ENCODE data around the gene NALCN.
"Not testable (repeated sequence)": the region's sequence is repeated elsewhere in the genome, so short reads cannot be mapped to it uniquely, and the experiment has no call there.

NALCN gene

GRCh38 chr13:101331731-101332130 lies 84.6 kb downstream of the NALCN start:
- no peak for DNase-seq

DNA sequence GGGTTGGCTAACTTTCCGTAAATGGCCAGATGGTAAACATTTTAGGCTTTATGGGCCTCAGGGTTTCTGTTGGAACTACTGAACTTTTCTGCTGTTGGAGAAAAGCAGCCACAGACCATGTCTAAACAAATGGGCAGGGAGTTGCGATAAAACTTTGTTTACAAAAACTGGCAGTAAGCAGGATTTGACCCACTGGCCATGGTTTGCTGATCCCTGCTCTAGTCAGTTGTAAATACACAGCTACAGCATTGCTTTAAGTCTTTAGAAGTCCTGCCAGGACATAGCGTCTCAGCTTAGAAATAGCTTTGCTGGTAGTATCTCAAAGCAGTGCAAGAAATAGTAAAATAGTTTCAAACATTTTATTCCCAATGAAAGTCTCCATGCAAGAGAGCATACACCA lies 88.4 kb downstream of the NALCN start:
- no peak for DNase-seq

DNA sequence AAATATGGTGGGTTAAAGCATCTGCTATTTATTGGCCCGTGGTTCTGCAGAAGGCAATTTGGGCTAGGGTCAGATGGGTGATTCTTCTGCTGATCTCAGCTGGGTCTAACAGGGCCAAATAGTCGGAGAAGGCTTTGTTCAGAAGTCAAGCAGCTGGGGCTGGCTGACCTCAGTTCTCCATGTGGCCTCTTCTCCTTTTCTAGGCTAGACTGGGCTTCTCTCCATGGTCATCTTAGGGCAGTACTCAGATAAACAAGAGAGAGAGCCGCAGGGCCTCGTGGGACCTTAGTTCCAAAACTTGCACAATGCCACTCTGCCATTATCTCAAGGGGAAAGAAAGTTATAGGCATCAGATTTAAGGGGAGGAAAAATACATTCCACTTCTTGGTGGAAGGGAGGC lies 89.6 kb downstream of the NALCN start:
- DNase-seq = no peak

DNA sequence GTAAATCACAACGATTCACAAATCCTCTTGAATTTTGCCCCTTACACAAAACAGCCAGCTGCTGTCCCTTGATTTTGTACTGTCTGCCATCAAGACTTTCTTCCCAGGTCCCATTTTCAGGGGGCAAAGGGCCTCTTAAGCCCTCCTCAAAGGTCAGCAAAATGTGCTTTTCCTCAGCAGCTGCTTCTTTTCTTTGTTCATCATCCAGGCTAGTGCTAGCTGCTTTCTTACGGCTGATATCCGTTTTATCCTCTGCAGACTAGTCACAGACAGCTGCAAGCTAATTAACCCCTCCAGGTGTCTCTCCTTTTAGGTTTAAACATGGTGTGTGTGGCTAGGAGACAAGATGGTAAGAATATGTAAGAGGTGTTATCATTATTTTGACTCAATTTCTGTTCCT lies 90.9 kb downstream of the NALCN start:
- no peak for DNase-seq

DNA sequence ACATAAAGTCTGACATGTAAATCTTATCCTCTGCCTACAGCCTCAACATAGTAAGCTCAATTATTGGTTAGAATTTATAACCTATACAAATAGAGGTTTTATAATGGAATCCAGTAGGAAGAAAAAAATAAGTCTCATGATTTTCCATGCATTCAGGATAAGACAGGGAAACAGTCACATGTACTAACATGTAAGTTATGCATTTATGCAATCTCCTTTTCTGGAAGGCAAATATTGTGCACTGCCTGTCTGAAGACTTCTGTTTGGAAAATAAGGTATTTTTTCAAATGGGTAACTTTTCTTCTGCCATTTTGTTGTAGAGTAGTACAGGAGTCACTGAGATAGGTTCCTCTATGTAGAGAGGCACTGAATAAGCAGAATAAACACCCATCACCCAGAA lies 92.7 kb downstream of the NALCN start:
- DNase-seq = no peak

DNA sequence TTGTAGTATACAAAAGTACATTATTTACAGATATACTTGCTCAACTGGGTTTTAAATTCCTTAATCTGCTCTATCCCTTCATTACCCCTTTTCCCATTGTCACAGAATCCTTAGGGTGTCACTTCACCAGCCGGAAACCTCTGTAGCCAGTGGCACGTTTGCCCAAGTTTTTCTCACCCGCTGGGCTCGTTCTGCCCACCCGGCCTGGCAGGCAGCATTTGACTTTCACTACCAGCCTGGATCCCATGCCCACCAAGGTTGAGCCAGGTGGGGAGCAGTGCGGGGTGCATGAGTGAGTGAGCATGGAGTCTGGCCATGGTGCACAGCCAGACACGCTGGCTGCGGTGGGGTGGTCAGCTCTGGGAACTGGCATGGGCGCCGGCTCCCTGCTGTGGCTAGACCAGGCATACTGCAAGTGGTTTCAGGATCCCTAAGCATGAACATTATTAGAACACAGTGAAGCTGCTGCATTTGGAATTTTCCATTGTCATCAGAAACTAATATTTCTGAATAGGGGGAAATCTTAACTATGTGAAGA lies 98.3 kb downstream of the NALCN start:
- DNase-seq = no peak

- DNase-seq = not testable (repeated sequence)
Observed at GRCh38 chr13:101313479-101313878, 102.8 kb downstream of the NALCN start.

DNA sequence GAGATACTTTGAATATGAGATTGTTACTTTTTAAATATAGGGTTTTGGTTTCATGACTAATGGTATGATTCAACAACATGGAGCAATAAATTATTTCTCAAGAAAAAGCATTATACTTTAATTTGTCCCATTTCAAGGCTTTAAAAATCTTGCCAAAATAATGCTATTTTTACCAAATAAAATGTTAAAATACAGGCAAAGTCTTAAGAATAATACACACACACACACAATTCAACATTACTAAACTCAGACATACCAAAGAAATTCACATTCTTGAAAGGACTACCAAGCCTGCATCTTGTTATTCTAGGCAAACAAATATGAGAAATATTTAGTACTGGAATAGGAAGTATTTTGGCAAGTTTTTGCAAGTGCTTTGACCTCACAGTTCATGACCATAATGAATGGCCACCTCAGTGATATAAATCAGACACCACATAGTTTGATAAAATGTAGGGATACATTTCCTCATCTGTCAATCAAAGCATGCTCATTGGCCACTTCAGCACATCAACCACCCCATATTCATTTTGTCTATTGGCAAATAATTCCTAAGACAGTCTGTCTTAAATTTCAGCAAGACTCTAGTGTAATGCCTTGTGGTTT lies 107.2 kb downstream of the NALCN start:
- no peak for DNase-seq

GRCh38 chr13:101308247-101309013 lies 107.9 kb downstream of the NALCN start:
- no peak for DNase-seq

GRCh38 chr13:101307181-101307701 lies 109.1 kb downstream of the NALCN start:
- no peak for DNase-seq

GRCh38 chr13:101306773-101307172 lies 109.5 kb downstream of the NALCN start:
- no peak for DNase-seq

- no peak for DNase-seq
Observed at GRCh38 chr13:101305981-101306411, 110.3 kb downstream of the NALCN start.

DNA sequence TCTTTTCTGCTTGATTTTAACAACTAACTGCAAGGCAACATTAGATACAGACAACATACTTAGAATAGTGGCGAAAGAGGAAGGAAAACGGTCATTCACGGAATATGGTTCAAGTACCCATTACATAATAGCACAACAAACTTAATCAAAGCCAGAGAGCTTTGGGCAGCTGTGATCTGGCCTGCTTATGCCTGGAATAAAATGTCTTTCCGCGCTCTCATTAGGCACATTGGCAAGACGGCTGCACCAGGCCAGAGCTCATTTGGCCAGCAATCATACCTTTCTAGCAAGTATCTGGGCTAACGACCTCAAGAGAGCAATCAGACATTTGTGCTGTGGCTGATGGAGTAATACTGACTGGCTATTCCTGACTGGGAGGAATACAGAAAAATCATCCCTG lies 112.8 kb downstream of the NALCN start:
- no peak for DNase-seq

- no peak for DNase-seq
Observed at GRCh38 chr13:101301053-101301452, 115.3 kb downstream of the NALCN start.

DNA sequence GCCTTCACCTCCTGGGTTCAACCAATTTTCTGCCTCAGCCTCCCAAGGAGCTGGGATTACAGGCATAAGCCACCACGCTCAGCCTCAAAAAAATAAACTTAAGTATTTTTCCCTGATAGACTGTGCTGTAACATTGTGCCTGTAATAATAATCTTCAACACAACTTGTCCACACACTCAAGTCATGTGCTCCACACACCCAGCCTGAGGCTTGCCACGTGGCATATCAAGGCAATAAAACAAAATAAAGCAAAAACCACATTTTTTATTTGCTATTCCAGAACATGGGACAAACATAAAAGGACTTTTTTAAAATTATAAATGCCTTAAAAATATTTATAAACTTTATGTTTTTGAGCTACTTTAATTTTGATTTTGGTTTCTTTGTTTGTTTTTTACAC lies 115.8 kb downstream of the NALCN start:
- DNase-seq = no peak

- no peak for DNase-seq
Observed at GRCh38 chr13:101298517-101298916, 117.8 kb downstream of the NALCN start.

GRCh38 chr13:101297794-101298193 lies 118.5 kb downstream of the NALCN start:
- no peak for DNase-seq

DNA sequence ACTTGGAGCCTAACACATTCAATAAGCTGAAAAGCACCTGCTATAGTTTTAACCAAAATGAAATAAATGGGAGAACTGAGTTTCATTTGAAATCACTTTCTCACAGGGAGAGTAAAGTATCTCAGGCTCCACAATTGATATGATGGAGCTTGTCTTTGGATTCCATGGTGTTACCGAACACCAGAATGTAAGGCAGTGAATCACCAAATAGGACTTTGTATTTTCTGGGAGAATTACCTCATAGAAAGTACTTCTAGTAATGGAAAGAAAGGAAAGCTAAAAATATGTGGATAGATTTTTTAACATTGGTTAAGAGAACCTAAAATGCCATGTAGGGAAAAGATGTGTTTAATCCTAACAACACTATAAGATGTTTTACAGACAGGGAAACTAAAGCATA lies 123.6 kb downstream of the NALCN start:
- no peak for DNase-seq

DNA sequence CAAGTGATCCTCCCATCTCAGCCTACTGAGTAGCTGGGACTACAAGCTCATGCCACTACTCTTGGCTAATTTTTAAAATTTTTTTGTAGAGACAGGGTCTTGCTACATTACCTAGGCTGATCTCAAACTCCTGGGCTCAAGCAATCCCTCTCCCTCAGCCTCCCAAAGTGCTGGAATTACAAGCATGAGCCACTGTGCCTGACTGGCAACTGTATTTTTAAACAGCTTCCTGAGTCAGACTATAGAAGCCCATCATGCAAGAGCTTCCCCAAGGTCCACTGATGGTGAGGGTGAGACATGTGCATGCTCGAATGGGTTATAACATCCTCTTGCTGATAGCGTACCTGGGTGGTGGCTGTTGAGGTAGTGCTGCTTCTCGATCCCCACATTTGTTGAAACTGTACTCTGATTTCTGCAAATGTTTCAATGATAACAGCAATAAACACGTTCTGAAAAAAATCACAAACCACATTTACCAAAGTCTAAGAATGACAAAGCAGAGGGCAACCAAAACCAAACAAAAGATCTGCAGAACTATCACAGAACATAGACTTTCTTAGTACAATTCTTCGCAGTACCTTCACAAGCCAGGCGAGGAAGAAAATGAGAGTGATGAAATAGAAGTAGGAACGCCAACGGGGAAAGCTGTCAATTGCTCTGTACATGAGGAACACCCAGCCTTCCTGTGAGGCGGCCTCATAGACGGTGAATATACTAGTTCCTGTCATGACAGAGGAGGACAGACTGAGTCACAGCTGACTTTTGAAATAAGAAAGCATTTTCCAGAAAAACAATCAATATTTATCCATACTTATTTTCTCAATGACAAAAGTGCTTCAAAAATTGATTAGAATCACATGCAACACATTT lies 124.4 kb downstream of the NALCN start:
- no peak for DNase-seq

DNA sequence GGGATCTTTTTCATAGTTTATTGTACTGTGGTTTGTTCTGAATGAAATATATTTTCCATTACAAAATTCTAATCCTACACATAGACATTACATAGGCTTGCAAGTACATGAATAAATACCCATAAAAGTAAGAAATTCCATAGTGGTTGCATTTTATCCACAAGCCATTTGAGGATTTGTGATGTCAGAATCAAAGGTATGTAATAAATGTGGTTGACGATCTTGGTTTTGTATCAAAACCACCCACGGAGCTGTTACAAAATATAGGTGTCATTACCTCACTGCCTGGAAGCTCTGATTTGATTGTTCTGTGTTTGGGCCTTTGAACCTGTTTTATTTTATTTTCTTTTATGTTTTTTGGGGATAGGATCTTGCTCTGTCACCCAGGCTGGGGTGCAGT lies 125.1 kb downstream of the NALCN start:
- no peak for DNase-seq

DNA sequence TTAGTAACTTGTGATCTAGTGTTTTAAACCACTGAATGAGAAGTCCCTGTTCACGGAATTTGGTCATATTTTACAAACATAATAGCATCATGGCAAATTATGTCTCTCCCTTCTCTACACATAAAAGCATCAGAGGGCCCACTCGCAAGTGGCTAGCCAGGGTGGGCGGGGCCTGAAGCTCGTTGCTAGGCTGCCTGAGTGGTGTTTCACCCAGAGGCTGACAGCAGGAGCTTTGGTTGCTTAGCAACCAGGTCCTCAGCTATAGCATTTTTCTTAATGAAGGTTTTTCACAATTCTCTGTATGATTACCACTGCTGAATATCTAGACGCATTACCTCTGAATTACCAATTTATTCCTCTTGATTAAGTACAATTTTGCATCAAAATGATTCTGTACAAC lies 126.5 kb downstream of the NALCN start:
- DNase-seq = no peak

- DNase-seq = no peak
Observed at GRCh38 chr13:101283782-101284181, 132.5 kb downstream of the NALCN start.

DNA sequence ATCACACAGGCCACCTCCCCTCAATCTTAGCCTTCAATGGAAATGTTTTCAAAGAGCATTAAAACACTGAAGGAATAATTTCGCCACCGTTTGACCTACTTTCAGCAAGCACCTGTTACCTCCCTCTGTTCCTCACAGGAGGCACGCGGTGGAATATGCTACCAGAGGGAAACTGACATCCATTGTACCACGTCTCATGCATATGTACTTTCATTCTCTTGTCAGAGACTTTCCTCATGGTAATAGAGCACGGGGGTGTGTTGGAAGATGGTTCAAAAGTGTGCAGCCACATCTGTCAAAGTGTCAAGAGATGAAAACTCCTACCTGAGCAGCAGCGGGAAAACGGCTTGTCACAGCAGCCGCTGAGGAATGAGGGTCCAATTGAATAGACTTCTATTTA lies 143.4 kb downstream of the NALCN start:
- DNase-seq = no peak
